GM12878 (cell line): Measurements from ENCODE around the gene PHOSPHO1. TPM values are rescaled to one million over a fixed set of nuclear protein-coding genes. Genes with fewer than 3 reads are reported as not detected.

Source experiments
- ATAC-seq: fragments of 200-7000 bp; cut with Tn5 transposase; 3 replicates; pipeline ENCODE4 v1.9.1; 2020; ENCODE audit warnings: mild to moderate bottlenecking, moderate library complexity
- BruUV-seq: library from RNA; stranded (reverse); fragments of 400-500 nt; replicated peaks from 2 replicates; lab custom pipeline; 2021; lab: Mats Ljungman, UMichigan
- CTCF ChIA-PET: fragments of 300-600 bp; sonication (Branson Sonifier 250); formaldehyde crosslinking; extraction: SDS; loops from one replicate; lab custom pipeline; 2021; ENCODE audit warnings: inconsistent platforms; lab: Yijun Ruan, JAX
- POLR2A ChIA-PET: fragments of 350-600 bp; formaldehyde crosslinking; extraction: SDS; loops from one replicate; lab custom pipeline; 2021; ENCODE audit warnings: inconsistent platforms; lab: Charles Lee
- RAD21 ChIA-PET: fragments of 300-600 bp; sonication (Branson Sonifier 250); formaldehyde crosslinking; loops from one replicate; lab custom pipeline; 2023; ENCODE audit warnings: antibody characterized with exemption; ENCODE audit not compliant: unreplicated experiment; lab: Charles Lee
- SMC1A ChIA-PET: fragments of 300-600 bp; sonication (Branson Sonifier 250); formaldehyde crosslinking; loops from one replicate; lab custom pipeline; 2023; ENCODE audit not compliant: unreplicated experiment, uncharacterized antibody; lab: Charles Lee
- DNase-seq: peaks from one replicate; pipeline ENCODE4 v3.0.0-alpha.2; 2011; ENCODE audit warnings: low read depth, low spot score
- FAIRE-seq: peaks from 3 replicates; lab custom pipeline; 2011; peaks lifted over from hg19 to GRCh38; lab: Jason Lieb, UNC
- H2AFZ ChIP-seq: 2 replicates; pipeline ENCODE4 v1.6.0; 2011; ENCODE audit warnings: low read depth, low read length, control low read depth; ENCODE audit not compliant: control insufficient read depth
- H3K27ac ChIP-seq: 2 replicates; pipeline ENCODE4 v1.5.1; 2011; ENCODE audit warnings: control low read depth; ENCODE audit not compliant: control insufficient read depth, insufficient read depth
- H3K27me3 ChIP-seq, 2 experiments: replicated peaks in 1 of 2; 2 replicates each; pipeline versions ENCODE4 v1.6.0 to v1.6.1; 2011; ENCODE audit warnings: low read length in 1 of 2; ENCODE audit not compliant: control insufficient read depth in 2 of 2, insufficient read depth in 2 of 2
- H3K36me3 ChIP-seq, 2 experiments: 2 replicates each; pipeline ENCODE4 v1.5.1; 2011; ENCODE audit warnings: low read length in 1 of 2; ENCODE audit not compliant: control insufficient read depth in 2 of 2, insufficient read depth in 2 of 2
- H3K4me1 ChIP-seq: 2 replicates; pipeline ENCODE4 v1.6.1; 2011; ENCODE audit warnings: mild to moderate bottlenecking, low read length, moderate library complexity, mixed read lengths; ENCODE audit not compliant: control insufficient read depth, insufficient read depth
- H3K4me2 ChIP-seq: 2 replicates; pipeline ENCODE4 v1.6.0; 2011; ENCODE audit warnings: control low read depth; ENCODE audit not compliant: control insufficient read depth, insufficient read depth
- H3K4me3 ChIP-seq: fragments of 200-600 bp; sonication (generic); 2 replicates; pipeline ENCODE4 v1.5.1; 2016
- H3K79me2 ChIP-seq: 2 replicates; pipeline ENCODE4 v1.6.0; 2011; ENCODE audit warnings: low read length; ENCODE audit not compliant: control insufficient read depth, insufficient read depth
- H3K9ac ChIP-seq: 2 replicates; pipeline ENCODE4 v1.8.0; 2011; ENCODE audit warnings: low read length, control low read depth, mixed read lengths; ENCODE audit not compliant: control insufficient read depth, insufficient read depth
- H3K9me3 ChIP-seq: replicated peaks from 3 replicates; pipeline ENCODE4 v1.5.1; 2011; ENCODE audit warnings: mild to moderate bottlenecking, low read length; ENCODE audit not compliant: control insufficient read depth, insufficient read depth
- H4K20me1 ChIP-seq: 2 replicates; pipeline ENCODE4 v1.6.0; 2011; ENCODE audit not compliant: control insufficient read depth, insufficient read depth
- CHD2 ChIP-seq: IDR thresholded peaks from 2 replicates; pipeline ENCODE4 v1.6.1; 2011; ENCODE audit warnings: low read depth, low read length, improper control_type of control experiment, borderline replicate concordance
- FOXM1 ChIP-seq: IDR thresholded peaks from 2 replicates; pipeline ENCODE4 v1.6.1; 2012; ENCODE audit warnings: low read depth, mild to moderate bottlenecking, inconsistent platforms, low read length, moderate library complexity
- HDAC2 ChIP-seq: fragments of 200-600 bp; sonication (generic); IDR thresholded peaks from 2 replicates; pipeline ENCODE4 v1.6.1; 2017
- IKZF2 ChIP-seq, 2 experiments: fragments of 450-650 bp; IDR thresholded peaks; 2 replicates each; pipeline ENCODE4 v1.6.1; 2017; ENCODE audit warnings: mild to moderate bottlenecking in 2 of 2, moderate library complexity in 2 of 2
- KDM1A ChIP-seq: fragments of 200-600 bp; sonication (generic); IDR thresholded peaks from 2 replicates; pipeline ENCODE4 v1.6.1; 2016; ENCODE audit warnings: borderline replicate concordance
- KLF5 ChIP-seq: fragments of 450-650 bp; IDR thresholded peaks from 2 replicates; pipeline ENCODE4 v1.6.1; 2014; ENCODE audit warnings: mild to moderate bottlenecking; ENCODE audit not compliant: partially characterized antibody
- MAX ChIP-seq: IDR thresholded peaks from 2 replicates; pipeline ENCODE4 v1.6.1; 2012; ENCODE audit warnings: low read depth, low read length, improper control_type of control experiment
- NRF1 ChIP-seq: conservative IDR thresholded peaks from 2 replicates; pipeline ENCODE4 v1.6.1; 2011; ENCODE audit warnings: mild to moderate bottlenecking, low read depth, low read length, improper control_type of control experiment
- PAX8 ChIP-seq: fragments of 450-650 bp; IDR thresholded peaks from 2 replicates; pipeline ENCODE4 v1.6.1; 2017; ENCODE audit warnings: mild to moderate bottlenecking, moderate library complexity
- RB1 ChIP-seq: fragments of 450-650 bp; formaldehyde crosslinking; IDR thresholded peaks from 2 replicates; pipeline ENCODE4 v1.6.1; 2017; ENCODE audit warnings: mild to moderate bottlenecking, borderline replicate concordance
- SIN3A ChIP-seq: IDR thresholded peaks from 2 replicates; pipeline ENCODE4 v1.6.1; 2012; ENCODE audit warnings: low read depth, low read length, improper control_type of control experiment
- SP1 ChIP-seq: IDR thresholded peaks from one replicate; pipeline ENCODE4 v1.6.1; 2011; ENCODE audit warnings: low read depth, low read length
- TCF3 ChIP-seq: IDR thresholded peaks from 2 replicates; pipeline ENCODE4 v1.6.1; 2012; ENCODE audit warnings: low read depth, mild to moderate bottlenecking, low read length, borderline replicate concordance; ENCODE audit not compliant: insufficient read depth
- USF1 ChIP-seq: IDR thresholded peaks from 2 replicates; pipeline ENCODE4 v1.6.1; 2011; ENCODE audit warnings: borderline replicate concordance, low read depth, mild to moderate bottlenecking, moderate library complexity, mixed read lengths, low read length; ENCODE audit not compliant: insufficient read depth; ENCODE audit errors: extremely low read length
- WGBS: methylation state at CpG from one replicate; pipeline ENCODE4 v1.1.6; 2016; ENCODE audit warnings: low lambda C conversion rate; ENCODE audit not compliant: insufficient replicate concordance, insufficient coverage; ENCODE audit errors: missing lambda C conversion rate; 5-methylcytosine and 5-hydroxymethylcytosine counted together
- in situ Hi-C: fragments of 300-500 bp; cut with MboI; formaldehyde crosslinking; loops from 9 replicates; pipeline ENCODE4 v1.14.3; 2018; ENCODE audit warnings: mixed read lengths
- intact Hi-C: fragments of 100-400 bp; cut with micrococcal nuclease; formaldehyde crosslinking; loops from one replicate; pipeline ENCODE4 v1.14.2; 2022; ENCODE audit not compliant: unreplicated experiment
- polyA plus RNA-seq, 11 experiments: library from polyadenylated mRNA; depleted of rRNA in 4 of 11; unstranded in 6 of 11; stranded (reverse) in 5 of 11; fragments of >200 nt; fragmentation: Nextera tagmentation in 4 of 11; fragmentation: Illumina TruSeq in 1 of 11; extraction: Ambion mirVana in 4 of 11; extraction: Trizol in 1 of 11; gene quantifications; 1 replicate in 1 of 11; 2 replicates in 10 of 11; pipeline versions ENCODE4 v1.2.1 to v1.2.3, GENCODE V29; 2011 to 2016; ENCODE audit warnings: inconsistent platforms in 2 of 11, missing spikeins in 2 of 11, low read depth in 1 of 11
- total RNA-seq, 4 experiments: library from RNA; depleted of rRNA in 3 of 4; stranded (reverse); fragments of >200 nt in 3 of 4; fragmentation: Illumina TruSeq in 1 of 4; extraction: Trizol in 1 of 4; gene quantifications; 2 replicates each; pipeline versions ENCODE4 v1.2.1 to v1.2.3, GENCODE V29; 2013 to 2021

PHOSPHO1 gene
- total and polyA plus RNA-seq, 10 of the 15 experiments (the other 5 are each of a cell fraction or from before 2014, with no cell fraction given): 0.03 to 1.5 (median 0.16) TPM; not detected in 2

GRCh38 chr17:49258394-49258793 lies 27.8 kb upstream of the PHOSPHO1 start (continued):
- no peak for TF ChIP-seq KLF5
- no peak for TF ChIP-seq PAX8
- TF ChIP-seq IKZF2 (IDR thresholded peaks at IDR 0.05): no peak
- TF ChIP-seq MAX: no peak
- TF ChIP-seq USF1: no peak
- TF ChIP-seq RB1: no peak
- TF ChIP-seq FOXM1: no peak

- Histone ChIP-seq H3K9me3 (no peaks in the 10 kb centered on the region), H3K4me3 (no peak overlapping the region), H3K79me2 (no peaks in the 10 kb centered on the region), H3K9ac (no peak overlapping the region), H3K27me3 (no peaks in the 10 kb centered on the region; a peak in 2 of 4 replicates), H3K4me2 (no peak overlapping the region), H3K4me1 (peaks cover 3% of the 10 kb centered on the region; the same call in 1 of the 2 replicates), H2AFZ (no peak overlapping the region), H4K20me1 (no peaks in the 10 kb centered on the region), H3K36me3 (no peaks in the 10 kb centered on the region), H3K27ac (no peak overlapping the region)
- in situ Hi-C loops: no loop called here
- TF ChIP-seq NRF1 (no peak), CHD2 (no peak), SP1 (no peak), HDAC2 (no peak), KDM1A (no peak), TCF3 (no peak), SIN3A (no peak)
- FAIRE-seq: no peak
- SMC1A ChIA-PET: no interaction called here
- CTCF ChIA-PET: interaction anchor here (1.0 kb wide), 1 partner anchor 113 kb away, joined by 3 read pairs; no protein-coding TSS in a partner anchor
- RAD21 ChIA-PET: interaction anchor here (0.6 kb wide), 1 partner anchor 530 kb away, joined by 6 read pairs; no protein-coding TSS in a partner anchor
- DNase-seq: no peak
- intact Hi-C loops: no loop called here
- no peak for ATAC-seq
- no TSS peak for BruUV-seq
- POLR2A ChIA-PET: no interaction called here
- WGBS: 35% methylated on average over 5 of the region's 5 CpGs
Measured at GRCh38 chr17:49255125-49255524, 24.5 kb upstream of the PHOSPHO1 start.
